HG02943 (cell line): ENCODE results near the gene SLCO3A1.

Source experiments
- ATAC-seq: cut with Tn5 transposase; IDR thresholded peaks from one replicate; pipeline ENCODE4 v1.9.1; 2021; ENCODE audit warnings: mild to moderate bottlenecking, low read depth, moderate library complexity; ENCODE audit not compliant: unreplicated experiment

SLCO3A1 gene

GRCh38 chr15:92146511-92147150, 293.1 kb downstream of the SLCO3A1 start:
- no peak for ATAC-seq

GRCh38 chr15:92149029-92149428, 295.5 kb downstream of the SLCO3A1 start:
- ATAC-seq = no peak

GRCh38 chr15:92149465-92149864, 296.0 kb downstream of the SLCO3A1 start:
- no peak for ATAC-seq

GRCh38 chr15:92151168-92151567, 297.7 kb downstream of the SLCO3A1 start:
- ATAC-seq = no peak

GRCh38 chr15:92151741-92152140, 298.2 kb downstream of the SLCO3A1 start:
- no peak for ATAC-seq

- ATAC-seq = no peak
Measured at GRCh38 chr15:92152983-92153382, 299.5 kb downstream of the SLCO3A1 start.

GRCh38 chr15:92153620-92154019, 300.1 kb downstream of the SLCO3A1 start:
- no peak for ATAC-seq

- ATAC-seq = no peak
Measured at GRCh38 chr15:92155934-92156333, 302.4 kb downstream of the SLCO3A1 start.

- no peak for ATAC-seq
Measured at GRCh38 chr15:92157666-92158298, 304.3 kb downstream of the SLCO3A1 start.

GRCh38 chr15:92158426-92158825, 304.9 kb downstream of the SLCO3A1 start:
- no peak for ATAC-seq

- ATAC-seq = no peak
Measured at GRCh38 chr15:92159481-92159880, 306.0 kb downstream of the SLCO3A1 start.

- no peak for ATAC-seq
Measured at GRCh38 chr15:92159906-92160841, 306.7 kb downstream of the SLCO3A1 start.

GRCh38 chr15:92161039-92161670, 307.6 kb downstream of the SLCO3A1 start:
- ATAC-seq = peak; percentile 95

- ATAC-seq = no peak
Measured at GRCh38 chr15:92162657-92163056, 309.1 kb downstream of the SLCO3A1 start.

- no peak for ATAC-seq
Measured at GRCh38 chr15:92163641-92164040, 310.1 kb downstream of the SLCO3A1 start.

- no peak for ATAC-seq
Measured at GRCh38 chr15:92164327-92165000, 311.0 kb downstream of the SLCO3A1 start.

GRCh38 chr15:92165001-92165346, 311.5 kb downstream of the SLCO3A1 start:
- no peak for ATAC-seq

GRCh38 chr15:92166029-92166428, 312.5 kb downstream of the SLCO3A1 start:
- no peak for ATAC-seq

GRCh38 chr15:92166751-92167405, 313.4 kb downstream of the SLCO3A1 start:
- ATAC-seq = no peak

- no peak for ATAC-seq
Measured at GRCh38 chr15:92167451-92167850, 313.9 kb downstream of the SLCO3A1 start.
